Measurements from ENCODE around the gene ALDH16A1. TPM values are rescaled to one million over a fixed set of nuclear protein-coding genes. Genes with fewer than 3 reads are reported as not detected.

ALDH16A1 gene
- total RNA-seq, 4 donors from 2014 or later, result 26.6 to 47.2 (median 42.6) TPM

- WGBS, 2 donors, result 71 to 83% methylated on average over 2 of the region's 2 CpGs
- no peak for TF ChIP-seq POLR2A (IDR thresholded peaks at IDR 0.05)
- no peak for TF ChIP-seq CTCF (IDR thresholded peaks at IDR 0.05)
- intact Hi-C loops (cut with DNase I; ENCODE audit: low total_unique reads), result no loop called here
- H3K4me3 ChIP-seq (ENCODE audit: low read depth, poor library complexity, severe bottlenecking), result no peak overlapping the region
- DNase-seq (ENCODE audit: low spot score in 2 of 2), result no peak
These were observed 37.2 kb upstream of the ALDH16A1 start for GRCh38 chr19:49415810-49416200.

GRCh38 chr19:49417088-49417487, 35.9 kb upstream of the ALDH16A1 start:
- WGBS, 2 donors, result 59 to 63% methylated on average over 7 of the region's 7 CpGs
- no peak for TF ChIP-seq POLR2A (IDR thresholded peaks at IDR 0.05)
- TF ChIP-seq CTCF (IDR thresholded peaks at IDR 0.05), result no peak

GRCh38 chr19:49418511-49418910, 34.5 kb upstream of the ALDH16A1 start:
- 79 to 89% methylated on average over 5 of the region's 5 CpGs for WGBS, 2 donors
- DNase-seq (ENCODE audit: low spot score in 2 of 2), result no peak
- intact Hi-C loops (cut with DNase I; ENCODE audit: low total_unique reads), result no loop called here
- no peak overlapping the region for H3K4me3 ChIP-seq (ENCODE audit: low read depth, poor library complexity, severe bottlenecking)
- TF ChIP-seq CTCF (IDR thresholded peaks at IDR 0.05), result no peak
- no peak for TF ChIP-seq POLR2A (IDR thresholded peaks at IDR 0.05)

More at GRCh38 chr19:49417088-49417487, 35.9 kb upstream of the ALDH16A1 start:
- intact Hi-C loops (cut with DNase I; ENCODE audit: low total_unique reads), result no loop called here
- H3K4me3 ChIP-seq (ENCODE audit: low read depth, poor library complexity, severe bottlenecking), result no peak overlapping the region
- DNase-seq (ENCODE audit: low spot score in 2 of 2), result no peak

- intact Hi-C loops (cut with DNase I; ENCODE audit: low total_unique reads), result no loop called here
- 74 to 80% methylated on average over 2 of the region's 2 CpGs for WGBS, 2 donors
- DNase-seq (ENCODE audit: low spot score in 2 of 2), result no peak
- no peak overlapping the region for H3K4me3 ChIP-seq (ENCODE audit: low read depth, poor library complexity, severe bottlenecking)
- TF ChIP-seq POLR2A (IDR thresholded peaks at IDR 0.05) (no peak), CTCF (IDR thresholded peaks at IDR 0.05) (no peak)
These were observed 33.9 kb upstream of the ALDH16A1 start for GRCh38 chr19:49419173-49419572.

- no peak for TF ChIP-seq CTCF (IDR thresholded peaks at IDR 0.05)
- TF ChIP-seq POLR2A (IDR thresholded peaks at IDR 0.05), result no peak
- intact Hi-C loops (cut with DNase I; ENCODE audit: low total_unique reads), result no loop called here
- no peak overlapping the region for H3K4me3 ChIP-seq (ENCODE audit: low read depth, poor library complexity, severe bottlenecking)
- DNase-seq (ENCODE audit: low spot score in 2 of 2), result no peak
- WGBS, 2 donors, result 73 to 82% methylated on average over 2 of the region's 2 CpGs
These were observed 32.8 kb upstream of the ALDH16A1 start for GRCh38 chr19:49420227-49420626.
